Measurements from ENCODE around the gene KCTD16. TPM values are rescaled to one million over a fixed set of nuclear protein-coding genes. Genes with fewer than 3 reads are reported as not detected.

The KCTD16 gene
- total and polyA plus RNA-seq, 2 experiments from 2014 or later = 0.45 to 3.4 TPM

- no peak for DNase-seq (ENCODE audit: low spot score)
- H3K9me2 ChIP-seq (replicated peaks; ENCODE audit: insufficient read depth) = no peaks in the 10 kb centered on the region
- TF ChIP-seq CTCF (IDR thresholded peaks at IDR 0.05; ENCODE audit: poor library complexity) (no peak), EZH2 (IDR thresholded peaks at IDR 0.05; ENCODE audit: borderline replicate concordance) (no peak), EZH2phosphoT487 (IDR thresholded peaks at IDR 0.05; ENCODE audit: low read depth, severe bottlenecking, unreplicated experiment) (no peak)
- H3K27me3 ChIP-seq = no peaks in the 10 kb centered on the region
- no peak overlapping the region for H2AFZ ChIP-seq
- H3K36me3 ChIP-seq (replicated peaks; ENCODE audit: insufficient read depth, low read depth) = no peaks in the 10 kb centered on the region
- no peak overlapping the region for H3K27ac ChIP-seq
- H3K9me3 ChIP-seq (ENCODE audit: low read depth) = no peaks in the 10 kb centered on the region
- no peak overlapping the region for H3K4me2 ChIP-seq
- H3K79me2 ChIP-seq = no peaks in the 10 kb centered on the region
- no peaks in the 10 kb centered on the region for H4K20me1 ChIP-seq (ENCODE audit: insufficient read depth, poor library complexity, severe bottlenecking)
- H3K4me1 ChIP-seq (ENCODE audit: insufficient read depth) = no peaks in the 10 kb centered on the region
- H3K4me3 ChIP-seq = no peak overlapping the region
Measured at GRCh38 chr5:144247131-144247530, 76.5 kb downstream of the KCTD16 start.

GRCh38 chr5:144248015-144248414 is 77.3 kb downstream of the KCTD16 start:
- Histone ChIP-seq H2AFZ (no peak overlapping the region), H3K4me1 (ENCODE audit: insufficient read depth) (no peaks in the 10 kb centered on the region), H3K9me3 (ENCODE audit: low read depth) (no peaks in the 10 kb centered on the region), H3K4me3 (no peak overlapping the region), H3K4me2 (no peak overlapping the region), H4K20me1 (ENCODE audit: insufficient read depth, poor library complexity, severe bottlenecking) (no peaks in the 10 kb centered on the region), H3K79me2 (no peaks in the 10 kb centered on the region), H3K27me3 (no peaks in the 10 kb centered on the region), H3K27ac (no peak overlapping the region), H3K36me3 (replicated peaks; ENCODE audit: insufficient read depth, low read depth) (no peaks in the 10 kb centered on the region), H3K9me2 (replicated peaks; ENCODE audit: insufficient read depth) (no peaks in the 10 kb centered on the region)
- TF ChIP-seq EZH2phosphoT487 (IDR thresholded peaks at IDR 0.05; ENCODE audit: low read depth, severe bottlenecking, unreplicated experiment) = no peak
- no peak for TF ChIP-seq CTCF (IDR thresholded peaks at IDR 0.05; ENCODE audit: poor library complexity)
- no peak for TF ChIP-seq EZH2 (IDR thresholded peaks at IDR 0.05; ENCODE audit: borderline replicate concordance)
- 79% methylated on average over 2 of the region's 2 CpGs for WGBS (ENCODE audit: low lambda C conversion rate, missing lambda C conversion rate)
- DNase-seq (ENCODE audit: low spot score) = no peak

GRCh38 chr5:144249755-144250464 is 79.2 kb downstream of the KCTD16 start:
- H3K9me2 ChIP-seq (replicated peaks; ENCODE audit: insufficient read depth) = no peaks in the 10 kb centered on the region
- H3K79me2 ChIP-seq = no peaks in the 10 kb centered on the region
- H3K27me3 ChIP-seq = no peaks in the 10 kb centered on the region
- no peaks in the 10 kb centered on the region for H3K9me3 ChIP-seq (ENCODE audit: low read depth)
- H3K36me3 ChIP-seq (replicated peaks; ENCODE audit: insufficient read depth, low read depth) = no peaks in the 10 kb centered on the region
- no peak overlapping the region for H3K4me2 ChIP-seq
- H3K27ac ChIP-seq = no peak overlapping the region
- no peak overlapping the region for H3K4me3 ChIP-seq
- no peak for DNase-seq (ENCODE audit: low spot score)
- H3K4me1 ChIP-seq (ENCODE audit: insufficient read depth) = no peaks in the 10 kb centered on the region
- no peak overlapping the region for H2AFZ ChIP-seq
- H4K20me1 ChIP-seq (ENCODE audit: insufficient read depth, poor library complexity, severe bottlenecking) = no peaks in the 10 kb centered on the region
- no peak for TF ChIP-seq CTCF (IDR thresholded peaks at IDR 0.05; ENCODE audit: poor library complexity)
- no peak for TF ChIP-seq EZH2 (IDR thresholded peaks at IDR 0.05; ENCODE audit: borderline replicate concordance)
- no peak for TF ChIP-seq EZH2phosphoT487 (IDR thresholded peaks at IDR 0.05; ENCODE audit: low read depth, severe bottlenecking, unreplicated experiment)
- 73% methylated on average over 2 of the region's 2 CpGs for WGBS (ENCODE audit: low lambda C conversion rate, missing lambda C conversion rate)
